ENCODE results near the gene PARP8.
"Not testable (repeated sequence)": the region's sequence is repeated elsewhere in the genome, so short reads cannot be mapped to it uniquely, and the experiment has no call there.

Gene PARP8

GRCh38 chr5:50666261-50667022 is at the start of gene PARP8:
Gene PARP8, plus strand, starts transcription at chr5:50666637. Its CDS starts 459 bp downstream, at chr5:50667096.
- DNase-seq = peak in 1 of 2 experiments; percentile 8

GRCh38 chr5:50623666-50624065 is 42.8 kb upstream of the PARP8 start:
- DNase-seq = no peak

GRCh38 chr5:50634866-50635265 is 31.6 kb upstream of the PARP8 start:
- DNase-seq = not testable (repeated sequence)

- not testable (repeated sequence) for DNase-seq
These were observed 28.9 kb upstream of the PARP8 start for GRCh38 chr5:50637576-50637975.

- DNase-seq = no peak
These were observed 19.8 kb upstream of the PARP8 start for GRCh38 chr5:50646591-50646990.

GRCh38 chr5:50647726-50648125 is 18.7 kb upstream of the PARP8 start:
- DNase-seq = no peak

GRCh38 chr5:50653946-50654345 is 12.5 kb upstream of the PARP8 start:
- no peak for DNase-seq

GRCh38 chr5:50655067-50655809 is 11.2 kb upstream of the PARP8 start:
- no peak for DNase-seq

- no peak for DNase-seq
These were observed 10.6 kb upstream of the PARP8 start for GRCh38 chr5:50655810-50656205.

GRCh38 chr5:50657044-50657443 is 9.4 kb upstream of the PARP8 start:
- no peak for DNase-seq

- no peak for DNase-seq
These were observed 8.2 kb upstream of the PARP8 start for GRCh38 chr5:50658246-50658645.

- no peak for DNase-seq
These were observed 2.8 kb upstream of the PARP8 start for GRCh38 chr5:50663636-50664035.

- no peak for DNase-seq
These were observed 1.3 kb upstream of the PARP8 start for GRCh38 chr5:50665091-50665490.

- DNase-seq = not testable (repeated sequence)
These were observed 655 bp upstream of the PARP8 start for GRCh38 chr5:50665761-50666202.

GRCh38 chr5:50667023-50667652 is 701 bp downstream of the PARP8 start:
- DNase-seq = peak; percentile 11 to 39

GRCh38 chr5:50667653-50668595 is 1.5 kb downstream of the PARP8 start:
- DNase-seq = peak; percentile 49 to 53

- not testable (repeated sequence) for DNase-seq
These were observed 2.2 kb downstream of the PARP8 start for GRCh38 chr5:50668636-50669035.

- DNase-seq = no peak
These were observed 6.2 kb downstream of the PARP8 start for GRCh38 chr5:50672663-50673062.

GRCh38 chr5:50673444-50673843 is 7.0 kb downstream of the PARP8 start:
- DNase-seq = not testable (repeated sequence)

GRCh38 chr5:50675385-50675784 is 8.9 kb downstream of the PARP8 start:
- DNase-seq = no peak

GRCh38 chr5:50679554-50679953 is 13.1 kb downstream of the PARP8 start:
- DNase-seq = not testable (repeated sequence)

GRCh38 chr5:50684721-50685120 is 18.3 kb downstream of the PARP8 start:
- DNase-seq = no peak
